ENCODE data around the gene RAB27A. TPM values are rescaled to one million over a fixed set of nuclear protein-coding genes. Genes with fewer than 3 reads are reported as not detected.

The RAB27A gene
- total and polyA plus RNA-seq, 9 of the 15 experiments (the other 6 are each of a cell fraction or from before 2014, with no cell fraction given), result 31.5 to 171 (median 80.4) TPM

- TF ChIP-seq ID3 (CRISPR knock-in tag; IDR thresholded peaks at IDR 0.05), result no peak
- peak; percentile 78 for TF ChIP-seq ID3 (tag; IDR thresholded peaks at IDR 0.05)
- no peak for TF ChIP-seq ZNF224 (CRISPR knock-in tag; IDR thresholded peaks at IDR 0.05)
- TF ChIP-seq ZNF280A (IDR thresholded peaks at IDR 0.05; ENCODE audit: low read depth, partially characterized antibody), result peak; percentile 33
- no peak for TF ChIP-seq ZBTB49 (CRISPR knock-in tag; IDR thresholded peaks at IDR 0.05; ENCODE audit: borderline replicate concordance)
- no peak for TF ChIP-seq ZNF586 (CRISPR knock-in tag; conservative IDR thresholded peaks at IDR 0.05)
- no peak for TF ChIP-seq PCBP1 (IDR thresholded peaks at IDR 0.05; ENCODE audit: low read depth, low read length, poor library complexity, severe bottlenecking)
- TF ChIP-seq, protein P1, sequence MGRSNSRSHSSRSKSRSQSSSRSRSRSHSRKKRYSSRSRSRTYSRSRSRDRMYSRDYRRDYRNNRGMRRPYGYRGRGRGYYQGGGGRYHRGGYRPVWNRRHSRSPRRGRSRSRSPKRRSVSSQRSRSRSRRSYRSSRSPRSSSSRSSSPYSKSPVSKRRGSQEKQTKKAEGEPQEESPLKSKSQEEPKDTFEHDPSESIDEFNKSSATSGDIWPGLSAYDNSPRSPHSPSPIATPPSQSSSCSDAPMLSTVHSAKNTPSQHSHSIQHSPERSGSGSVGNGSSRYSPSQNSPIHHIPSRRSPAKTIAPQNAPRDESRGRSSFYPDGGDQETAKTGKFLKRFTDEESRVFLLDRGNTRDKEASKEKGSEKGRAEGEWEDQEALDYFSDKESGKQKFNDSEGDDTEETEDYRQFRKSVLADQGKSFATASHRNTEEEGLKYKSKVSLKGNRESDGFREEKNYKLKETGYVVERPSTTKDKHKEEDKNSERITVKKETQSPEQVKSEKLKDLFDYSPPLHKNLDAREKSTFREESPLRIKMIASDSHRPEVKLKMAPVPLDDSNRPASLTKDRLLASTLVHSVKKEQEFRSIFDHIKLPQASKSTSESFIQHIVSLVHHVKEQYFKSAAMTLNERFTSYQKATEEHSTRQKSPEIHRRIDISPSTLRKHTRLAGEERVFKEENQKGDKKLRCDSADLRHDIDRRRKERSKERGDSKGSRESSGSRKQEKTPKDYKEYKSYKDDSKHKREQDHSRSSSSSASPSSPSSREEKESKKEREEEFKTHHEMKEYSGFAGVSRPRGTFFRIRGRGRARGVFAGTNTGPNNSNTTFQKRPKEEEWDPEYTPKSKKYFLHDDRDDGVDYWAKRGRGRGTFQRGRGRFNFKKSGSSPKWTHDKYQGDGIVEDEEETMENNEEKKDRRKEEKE (IDR thresholded peaks at IDR 0.05; ENCODE audit: borderline replicate concordance in 1 of 2, control insufficient read depth in 1 of 2, low read depth in 2 of 2, low read length in 1 of 2), result 0 out of 4 replicates have a peak, but pooled peaks of 1 of the 2 experiments have one; percentile 16
- peak; percentile 89 for TF ChIP-seq KLF16 (IDR thresholded peaks at IDR 0.05)
- no peak for TF ChIP-seq KAT8 (IDR thresholded peaks at IDR 0.05; ENCODE audit: low read depth)
- no peak for TF ChIP-seq ESRRB (CRISPR knock-in tag; IDR thresholded peaks at IDR 0.05; ENCODE audit: borderline replicate concordance)
- TF ChIP-seq ZNF551 (CRISPR knock-in tag; IDR thresholded peaks at IDR 0.05), result no peak
- TF ChIP-seq MAFG (tag; conservative IDR thresholded peaks at IDR 0.05), result no peak
- TF ChIP-seq FOXJ2 (tag; IDR thresholded peaks at IDR 0.05), result 0 out of 2 replicates have a peak, but pooled peaks have one; percentile 43
- TF ChIP-seq ZNF140 (CRISPR knock-in tag; IDR thresholded peaks at IDR 0.05), result no peak
- TF ChIP-seq HDAC1 (IDR thresholded peaks at IDR 0.05), result peak in 1 of 2 experiments; percentile 68; a peak in 2 of 4 replicates
- TF ChIP-seq MEF2D (tag; conservative IDR thresholded peaks at IDR 0.05; ENCODE audit: low read depth), result no peak
- TF ChIP-seq PML (IDR thresholded peaks at IDR 0.05; ENCODE audit: low read length), result peak; percentile 62
These were observed 29.2 kb upstream of the RAB27A start, which contains the start of the genes PIGB and PIGBOS1 (continued) for GRCh38 chr15:55318588-55319494.
